Measurements from ENCODE around the gene ABCD1.
"Not testable (repeated sequence)": the region's sequence is repeated elsewhere in the genome, so short reads cannot be mapped to it uniquely, and the experiment has no call there.

The ABCD1 gene

GRCh38 chrX:153724252-153725038, at the start of gene ABCD1, which contains the start of gene BCAP31:
Gene ABCD1, plus strand, starts transcription at chrX:153724856. Its CDS starts 411 bp downstream, at chrX:153725267.
Gene BCAP31, minus strand, starts transcription at chrX:153724387. Its CDS starts 1,143 bp downstream, at chrX:153723244.
- Mint-ChIP-seq H3K4me1 (ENCODE audit: low read depth) (peaks cover 35% of the 10 kb centered on the region), H3K9me3 (no peaks in the 10 kb centered on the region), H3K36me3 (ENCODE audit: low read depth) (peaks cover 36% of the 10 kb centered on the region), H3K27ac (peak within 1 kb of the TSS; percentile 90), H3K27me3 (peaks cover 24% of the 10 kb centered on the region), H3K4me3 (peak within 1 kb of the TSS; percentile 90)
- peak; percentile 91 for DNase-seq

- peak; percentile 12 for DNase-seq
- H3K9me3 Mint-ChIP-seq = no peaks in the 10 kb centered on the region
Observed at GRCh38 chrX:153681175-153681574, 43.5 kb upstream of the ABCD1 start.

GRCh38 chrX:153683486-153683885, 41.2 kb upstream of the ABCD1 start:
- H3K4me3 Mint-ChIP-seq, H3K27ac Mint-ChIP-seq: not testable (repeated sequence)

More at GRCh38 chrX:153681175-153681574, 43.5 kb upstream of the ABCD1 start:
- Mint-ChIP-seq H3K4me3 (no peak overlapping the region), H3K27me3 (peaks cover 35% of the 10 kb centered on the region), H3K36me3 (ENCODE audit: low read depth) (no peaks in the 10 kb centered on the region), H3K4me1 (ENCODE audit: low read depth) (no peaks in the 10 kb centered on the region), H3K27ac (no peak overlapping the region)

GRCh38 chrX:153684467-153685155, 40.0 kb upstream of the ABCD1 start:
- no peak overlapping the region for H3K27ac Mint-ChIP-seq
- no peaks in the 10 kb centered on the region for H3K4me1 Mint-ChIP-seq (ENCODE audit: low read depth)
- H3K36me3 Mint-ChIP-seq (ENCODE audit: low read depth) = no peaks in the 10 kb centered on the region
- peaks cover 35% of the 10 kb centered on the region for H3K27me3 Mint-ChIP-seq
- H3K4me3 Mint-ChIP-seq = no peak overlapping the region
- no peaks in the 10 kb centered on the region for H3K9me3 Mint-ChIP-seq
- DNase-seq = no peak

More at GRCh38 chrX:153683486-153683885, 41.2 kb upstream of the ABCD1 start:
- not testable (repeated sequence) for H3K9me3 Mint-ChIP-seq; H3K4me1 Mint-ChIP-seq (ENCODE audit: low read depth); H3K36me3 Mint-ChIP-seq (ENCODE audit: low read depth); DNase-seq
- peaks cover 33% of the 10 kb centered on the region for H3K27me3 Mint-ChIP-seq

GRCh38 chrX:153685156-153685536, 39.5 kb upstream of the ABCD1 start:
- H3K9me3 Mint-ChIP-seq = no peaks in the 10 kb centered on the region
- no peak overlapping the region for H3K4me3 Mint-ChIP-seq
- no peaks in the 10 kb centered on the region for H3K36me3 Mint-ChIP-seq (ENCODE audit: low read depth)
- H3K27ac Mint-ChIP-seq = no peak overlapping the region
- H3K27me3 Mint-ChIP-seq = peaks cover 35% of the 10 kb centered on the region
- no peaks in the 10 kb centered on the region for H3K4me1 Mint-ChIP-seq (ENCODE audit: low read depth)
- DNase-seq = no peak

- H3K36me3 Mint-ChIP-seq (ENCODE audit: low read depth) = no peaks in the 10 kb centered on the region
Observed at GRCh38 chrX:153685751-153686696, 38.6 kb upstream of the ABCD1 start.

GRCh38 chrX:153686711-153687110, 37.9 kb upstream of the ABCD1 start:
- Mint-ChIP-seq H3K4me1 (ENCODE audit: low read depth) (no peaks in the 10 kb centered on the region), H3K27ac (no peak overlapping the region), H3K9me3 (no peaks in the 10 kb centered on the region), H3K36me3 (ENCODE audit: low read depth) (no peaks in the 10 kb centered on the region), H3K27me3 (peaks cover 46% of the 10 kb centered on the region), H3K4me3 (no peak overlapping the region)
- DNase-seq = no peak

More at GRCh38 chrX:153685751-153686696, 38.6 kb upstream of the ABCD1 start:
- Mint-ChIP-seq H3K27ac (no peak overlapping the region), H3K9me3 (no peaks in the 10 kb centered on the region), H3K4me3 (no peak overlapping the region), H3K4me1 (ENCODE audit: low read depth) (no peaks in the 10 kb centered on the region), H3K27me3 (peaks cover 41% of the 10 kb centered on the region)
- no peak for DNase-seq

- Mint-ChIP-seq H3K4me1 (ENCODE audit: low read depth) (no peaks in the 10 kb centered on the region), H3K27me3 (peaks cover 49% of the 10 kb centered on the region), H3K9me3 (no peaks in the 10 kb centered on the region), H3K27ac (no peak within 1 kb of the TSS), H3K4me3 (peak within 1 kb of the TSS; percentile 67), H3K36me3 (ENCODE audit: low read depth) (no peaks in the 10 kb centered on the region)
- DNase-seq = peak; percentile 59
Observed at GRCh38 chrX:153687121-153688039, 37.3 kb upstream of the ABCD1 start, which contains the start of gene SLC6A8. Gene SLC6A8, plus strand, starts transcription at chrX:153687926. Its CDS starts 649 bp downstream, at chrX:153688575.

- Mint-ChIP-seq H3K9me3 (no peaks in the 10 kb centered on the region), H3K4me3 (no peak overlapping the region), H3K27ac (no peak overlapping the region), H3K27me3 (peaks cover 48% of the 10 kb centered on the region), H3K36me3 (ENCODE audit: low read depth) (no peaks in the 10 kb centered on the region), H3K4me1 (ENCODE audit: low read depth) (no peaks in the 10 kb centered on the region)
- DNase-seq = no peak
Observed at GRCh38 chrX:153688071-153688470, 36.6 kb upstream of the ABCD1 start.

GRCh38 chrX:153688506-153688905, 36.1 kb upstream of the ABCD1 start:
- no peaks in the 10 kb centered on the region for H3K9me3 Mint-ChIP-seq
- H3K4me1 Mint-ChIP-seq (ENCODE audit: low read depth) = no peaks in the 10 kb centered on the region
- no peaks in the 10 kb centered on the region for H3K36me3 Mint-ChIP-seq (ENCODE audit: low read depth)
- no peak overlapping the region for H3K4me3 Mint-ChIP-seq
- H3K27ac Mint-ChIP-seq = no peak overlapping the region
- peaks cover 46% of the 10 kb centered on the region for H3K27me3 Mint-ChIP-seq
- no peak for DNase-seq

- Mint-ChIP-seq H3K36me3 (ENCODE audit: low read depth) (no peaks in the 10 kb centered on the region), H3K4me1 (ENCODE audit: low read depth) (no peaks in the 10 kb centered on the region), H3K9me3 (no peaks in the 10 kb centered on the region), H3K4me3 (no peak overlapping the region), H3K27me3 (peaks cover 41% of the 10 kb centered on the region), H3K27ac (no peak overlapping the region)
- no peak for DNase-seq
Observed at GRCh38 chrX:153688911-153689590, 35.6 kb upstream of the ABCD1 start.

- no peak overlapping the region for H3K27ac Mint-ChIP-seq
- H3K4me3 Mint-ChIP-seq = peak overlapping the region; percentile 6
- no peaks in the 10 kb centered on the region for H3K4me1 Mint-ChIP-seq (ENCODE audit: low read depth)
- H3K27me3 Mint-ChIP-seq = peaks cover 41% of the 10 kb centered on the region
- peaks cover 3% of the 10 kb centered on the region for H3K36me3 Mint-ChIP-seq (ENCODE audit: low read depth)
- DNase-seq = no peak
- H3K9me3 Mint-ChIP-seq = no peaks in the 10 kb centered on the region
Observed at GRCh38 chrX:153689654-153690465, 34.8 kb upstream of the ABCD1 start.
